VCaP (cell line): ENCODE results near the gene UIMC1.

Experiments
- H3K27ac ChIP-seq: fragments of 450-650 bp; 2 replicates; pipeline ENCODE4 v1.5.1; 2017
- CTCF ChIP-seq: fragments of 450-650 bp; conservative IDR thresholded peaks from 2 replicates; pipeline ENCODE4 v1.5.1; 2017; ENCODE audit warnings: mild to moderate bottlenecking, moderate library complexity

UIMC1 gene

GRCh38 chr5:176901260-176902101, 105.1 kb downstream of the UIMC1 start:
- H3K27ac ChIP-seq = no peak overlapping the region
- TF ChIP-seq CTCF = no peak

GRCh38 chr5:176900780-176901204, 105.8 kb downstream of the UIMC1 start:
- TF ChIP-seq CTCF = no peak
- no peak overlapping the region for H3K27ac ChIP-seq

GRCh38 chr5:176899946-176900779, 106.4 kb downstream of the UIMC1 start:
- TF ChIP-seq CTCF = no peak
- no peak overlapping the region for H3K27ac ChIP-seq

GRCh38 chr5:176899296-176899891, 107.2 kb downstream of the UIMC1 start, which contains the start of gene HK3:
TSS of gene HK3 (minus strand) at chr5:176899346. CDS start at chr5:176896159, 3,187 bp downstream.
- no peak within 1 kb of the TSS for H3K27ac ChIP-seq
- TF ChIP-seq CTCF = no peak

- H3K27ac ChIP-seq = no peak overlapping the region
- TF ChIP-seq CTCF = no peak
Observed at GRCh38 chr5:176897263-176897662, 109.3 kb downstream of the UIMC1 start.

- no peak overlapping the region for H3K27ac ChIP-seq
- TF ChIP-seq CTCF = no peak
Observed at GRCh38 chr5:176895831-176896230, 110.7 kb downstream of the UIMC1 start.

GRCh38 chr5:176894298-176894697, 112.3 kb downstream of the UIMC1 start:
- no peak for TF ChIP-seq CTCF

More at GRCh38 chr5:176894298-176894697, 112.3 kb downstream of the UIMC1 start:
- no peak overlapping the region for H3K27ac ChIP-seq
